Ishikawa (cell line): Measurements from ENCODE around the gene CFAP46.
A peak's percentile ranks its signal among the peaks of the same experiment; 100 is the strongest.

ENCODE experiments used
- CEBPB ChIP-seq: IDR thresholded peaks from 2 replicates; pipeline ENCODE4 v1.6.1; 2012
- CREB1 ChIP-seq: IDR thresholded peaks from 2 replicates; pipeline ENCODE4 v1.6.1; 2012; ENCODE audit warnings: low read depth
- EGR1 ChIP-seq: IDR thresholded peaks from 2 replicates; pipeline ENCODE4 v1.6.1; 2012
- EP300 ChIP-seq: IDR thresholded peaks from 2 replicates; pipeline ENCODE4 v1.6.1; 2012; ENCODE audit warnings: borderline replicate concordance
- FOXM1 ChIP-seq: IDR thresholded peaks from 2 replicates; pipeline ENCODE4 v1.6.1; 2012; ENCODE audit warnings: low read depth, borderline replicate concordance
- NFIC ChIP-seq: IDR thresholded peaks from 2 replicates; pipeline ENCODE4 v1.6.1; 2012
- RAD21 ChIP-seq: IDR thresholded peaks from 2 replicates; pipeline ENCODE4 v1.6.1; 2012; ENCODE audit warnings: low read depth
- REST ChIP-seq: IDR thresholded peaks from 2 replicates; pipeline ENCODE4 v1.6.1; 2012; ENCODE audit warnings: low read depth, mild to moderate bottlenecking
- TAF1 ChIP-seq: IDR thresholded peaks from 2 replicates; pipeline ENCODE4 v1.6.1; 2012; ENCODE audit warnings: low read depth, mild to moderate bottlenecking
- TCF12 ChIP-seq: IDR thresholded peaks from 2 replicates; pipeline ENCODE4 v1.6.1; 2012; ENCODE audit warnings: low read depth
- TEAD4 ChIP-seq: IDR thresholded peaks from 2 replicates; pipeline ENCODE4 v1.6.1; 2012
- USF1 ChIP-seq: IDR thresholded peaks from 2 replicates; pipeline ENCODE4 v1.6.1; 2012
- YY1 ChIP-seq: IDR thresholded peaks from 2 replicates; pipeline ENCODE4 v1.6.1; 2012; ENCODE audit warnings: low read depth
- ZBTB7A ChIP-seq: IDR thresholded peaks from 2 replicates; pipeline ENCODE4 v1.6.1; 2012; ENCODE audit warnings: low read depth
- TF ChIP-seq, protein P1 (sequence below): IDR thresholded peaks from 2 replicates; pipeline ENCODE4 v1.6.1; 2012

CFAP46 gene

DNA sequence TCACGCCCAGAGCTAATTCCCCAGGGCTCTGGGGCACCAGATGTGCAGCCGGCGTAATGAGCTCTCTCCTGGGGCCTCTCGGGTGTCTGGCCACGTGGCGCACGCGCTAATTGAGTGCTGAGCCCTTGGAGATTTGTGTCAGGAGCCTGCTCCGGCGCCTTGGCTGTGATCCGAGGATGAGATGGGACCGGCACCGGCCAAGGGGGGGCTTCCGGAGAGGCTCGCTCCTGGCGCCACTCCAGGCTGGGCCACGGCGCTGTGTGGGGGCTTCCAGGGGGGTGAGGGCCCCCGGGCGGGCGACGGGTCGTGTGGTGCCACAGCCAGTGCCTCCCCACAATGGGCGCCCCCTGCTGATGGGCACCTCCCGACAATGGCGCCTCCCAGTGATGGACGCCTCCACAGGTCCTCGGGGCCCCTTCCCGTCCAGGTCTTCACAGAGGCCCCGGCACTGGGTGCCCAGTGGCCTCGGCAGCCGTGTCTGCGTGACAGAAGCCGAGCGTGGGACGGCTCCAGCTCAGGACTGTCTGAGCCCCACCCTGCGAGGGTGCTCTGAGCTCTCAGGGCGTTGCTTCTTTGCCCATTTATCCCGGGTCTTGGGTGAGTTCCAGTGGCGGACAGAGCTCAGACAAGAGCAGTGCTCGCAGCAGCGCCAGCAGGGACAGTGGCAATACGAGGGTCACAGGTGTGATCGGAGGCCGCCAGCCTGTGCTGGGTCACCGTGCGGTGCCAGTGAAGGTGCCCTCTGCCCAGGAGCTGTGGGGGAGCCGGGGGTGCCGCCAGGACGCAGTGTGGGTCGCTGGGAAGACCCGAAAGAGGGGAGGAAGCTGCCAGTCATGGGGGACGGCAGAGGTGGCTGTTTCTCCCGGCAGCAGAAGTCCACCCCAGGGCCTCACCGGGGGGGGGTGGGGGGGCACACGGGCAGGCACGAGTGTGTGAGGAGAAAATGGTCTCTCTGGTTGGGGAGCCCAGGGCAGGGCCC, 148.2 kb downstream of the CFAP46 start:
- TF ChIP-seq ZBTB7A (no peak), TCF12 (no peak; the same call in 1 of the 2 replicates), REST (no peak), CEBPB (no peak), YY1 (peak; percentile 63; the same call in 1 of the 2 replicates), RAD21 (no peak), FOXM1 (no peak), EGR1 (no peak), NFIC (peak; percentile 47), TAF1 (no peak), CREB1 (no peak), TEAD4 (no peak), EP300 (no peak), USF1 (peak; percentile 72)
- TF ChIP-seq, protein P1, sequence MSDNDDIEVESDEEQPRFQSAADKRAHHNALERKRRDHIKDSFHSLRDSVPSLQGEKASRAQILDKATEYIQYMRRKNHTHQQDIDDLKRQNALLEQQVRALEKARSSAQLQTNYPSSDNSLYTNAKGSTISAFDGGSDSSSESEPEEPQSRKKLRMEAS, result 0 out of 2 replicates have a peak, but pooled peaks have one; percentile 20

DNA sequence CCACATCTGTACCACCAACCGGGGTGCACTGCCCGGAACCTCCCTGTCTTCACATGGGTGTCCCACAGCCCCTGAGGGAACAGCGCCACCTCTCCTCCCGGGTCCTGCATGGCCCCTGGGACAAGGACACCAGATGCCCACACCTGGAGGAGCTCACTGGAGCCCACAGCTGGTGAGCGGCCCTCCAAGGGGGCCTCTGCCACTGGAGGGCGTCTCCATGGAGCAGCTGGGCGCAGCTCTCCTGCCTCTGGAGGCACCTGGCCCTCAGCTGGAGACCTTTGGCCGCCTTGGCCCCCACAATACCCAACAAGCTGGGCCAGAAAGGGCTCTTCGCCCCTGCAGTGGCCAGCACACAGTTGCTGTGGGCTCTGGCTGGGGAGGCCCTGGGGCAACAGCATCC, 149.2 kb downstream of the CFAP46 start:
- TF ChIP-seq, protein P1, result no peak
- no peak for TF ChIP-seq USF1
- peak; percentile 32; the same call in 1 of the 2 replicates for TF ChIP-seq RAD21

- TF ChIP-seq USF1 (peak; percentile 59), TAF1 (no peak)
Measured at GRCh38 chr10:132792796-132793195, 149.6 kb downstream of the CFAP46 start.

DNA sequence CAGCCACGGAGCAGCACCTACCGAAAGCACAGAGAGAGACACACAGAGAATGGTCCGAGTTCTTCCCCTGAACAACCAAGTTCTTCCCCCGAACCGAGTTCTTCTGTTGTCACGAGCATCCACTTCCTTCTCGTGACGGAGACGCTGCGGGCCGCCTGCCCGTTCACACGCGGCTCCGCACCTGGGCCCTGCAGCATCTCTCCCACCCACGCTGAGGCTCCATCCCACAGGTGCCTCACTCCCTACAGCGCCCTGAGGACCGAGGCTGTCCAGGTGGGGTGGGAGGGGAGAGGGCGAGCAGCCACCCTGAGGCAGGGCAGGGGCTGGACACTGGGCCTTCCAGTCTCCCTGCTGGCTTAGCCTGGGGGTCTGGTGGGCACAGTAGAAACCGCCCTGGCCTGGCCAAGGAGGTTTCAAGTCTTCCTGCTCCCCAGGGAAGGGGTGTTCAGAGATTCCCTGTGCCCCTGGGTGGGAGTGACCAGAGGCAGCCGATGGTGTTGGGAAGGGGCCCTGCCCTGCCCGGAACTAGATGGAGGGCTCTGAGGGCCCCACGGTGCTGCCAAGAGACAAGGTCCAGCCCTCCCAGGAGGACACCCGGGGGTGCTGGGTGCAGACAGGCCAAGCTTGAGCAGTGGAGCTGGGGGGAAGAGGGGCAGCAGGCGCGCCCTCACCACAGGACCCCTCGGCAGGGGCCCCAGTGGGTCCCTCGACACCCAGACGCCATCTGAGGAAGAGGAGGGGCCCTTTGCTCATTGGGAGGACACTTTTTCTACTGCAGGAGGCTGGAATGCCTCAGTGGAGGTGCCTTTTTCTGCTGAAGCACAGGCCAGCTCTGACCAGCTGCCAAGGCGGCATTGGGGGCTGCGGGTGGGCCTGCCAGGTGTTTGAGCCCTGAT, 151.2 kb downstream of the CFAP46 start:
- TF ChIP-seq USF1, result no peak
- no peak for TF ChIP-seq REST
- TF ChIP-seq TEAD4, result no peak
- TF ChIP-seq TAF1, result no peak
- TF ChIP-seq, protein P1, result no peak
- no peak for TF ChIP-seq NFIC

DNA sequence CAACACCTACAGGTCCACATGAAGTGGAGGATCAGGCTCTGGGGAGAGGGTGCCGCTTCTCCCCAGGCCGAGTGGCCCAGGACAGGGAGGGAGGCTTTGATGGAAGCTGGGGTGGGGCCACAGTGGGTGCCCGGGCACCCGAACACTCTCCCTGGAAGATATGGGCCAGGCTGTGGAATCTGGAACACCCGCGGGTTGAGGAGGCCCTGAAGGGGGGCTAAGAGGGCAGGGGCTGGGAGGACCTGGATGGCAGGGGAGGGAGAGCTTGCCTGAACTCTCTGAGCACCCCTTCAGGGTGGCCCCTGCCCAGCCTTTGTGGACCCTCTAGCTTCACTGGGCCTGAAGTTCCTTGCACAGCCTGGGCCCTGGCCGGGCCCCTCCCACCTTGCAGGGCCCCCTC, 151.9 kb downstream of the CFAP46 start:
- TF ChIP-seq EP300 (no peak), RAD21 (no peak), EGR1 (no peak), YY1 (no peak), TEAD4 (no peak), TCF12 (no peak), REST (no peak), CREB1 (no peak), ZBTB7A (no peak), USF1 (no peak), NFIC (no peak), CEBPB (no peak), TAF1 (no peak)
